Heart left ventricle (tissue), 13 donors: ENCODE results near the gene SLC29A3.

Experiments
- POLR2A ChIP-seq, 2 donors: fragments of 450-650 bp; IDR thresholded peaks; one replicate each; pipeline ENCODE4 v1.6.1; 2017; ENCODE audit warnings: antibody characterized with exemption in 2 of 2, mild to moderate bottlenecking in 2 of 2, moderate library complexity in 2 of 2
- TF ChIP-seq, protein P1 (sequence below), 12 donors: fragments of 200-600 bp; sonication (generic) in 4 of 12; IDR thresholded peaks; one replicate each; pipeline versions ENCODE4 v1.5.0 to v1.8.0; 2018 to 2022; ENCODE audit warnings: antibody characterized with exemption in 12 of 12, mild to moderate bottlenecking in 5 of 12
- donor health status: ischemic (EF 13 %, LVEDD 7.1; RV severe dilation, severe dysfunction).
- donor health status: DM: no; HTN: yes; CAD: no.
- donor health status: DM: no; HTN: no; CAD: no.
- donor health status: ischemic (EF 25% LVEDD 6.9; RV normal size, moderate dysfunction).
- donor health status: ischemic (EF 25% LVEDD 5.7; RV mildly dilated, moderate dysfunction).
- donor health status: ischemic (EF 35%, LVEDD 5.7; RV mildly dilated, moderate dysfunction).
- donor health status: nonischemic (EF 11% LVEDD 7.7; RV severe dilation, severe dysfunction).
- donor health status: DM: yes; HTN: yes; CAD: no.
- donor health status: PGD.
- donor health status: ischemic (EF 29% LVEDD 5.4; RV normal size, mild dysfunction).
- donor health status: nonischemic (EF 23%, LVEDD 6.1; RV moderate dilation, normal function).

DNA sequence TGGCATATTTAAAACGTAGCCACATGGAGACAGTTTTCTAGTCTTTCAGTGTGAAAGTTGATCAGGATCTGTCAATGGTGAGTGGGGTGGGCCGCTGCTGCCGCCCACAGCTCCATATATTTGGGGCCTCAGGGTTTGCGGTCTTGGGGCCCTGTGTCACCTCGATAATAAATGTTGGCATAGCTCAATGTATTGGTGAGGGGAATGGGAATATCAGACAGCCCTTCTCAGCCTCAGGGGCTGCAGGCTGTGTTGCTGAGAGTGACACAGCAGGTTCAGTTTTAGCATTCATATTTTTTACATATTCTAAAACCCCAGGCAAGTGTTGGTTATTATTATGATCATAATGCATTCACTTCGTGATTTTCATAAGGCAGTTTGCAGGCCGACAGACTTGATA, 82.9 kb downstream of the SLC29A3 start:
- TF ChIP-seq, protein P1, sequence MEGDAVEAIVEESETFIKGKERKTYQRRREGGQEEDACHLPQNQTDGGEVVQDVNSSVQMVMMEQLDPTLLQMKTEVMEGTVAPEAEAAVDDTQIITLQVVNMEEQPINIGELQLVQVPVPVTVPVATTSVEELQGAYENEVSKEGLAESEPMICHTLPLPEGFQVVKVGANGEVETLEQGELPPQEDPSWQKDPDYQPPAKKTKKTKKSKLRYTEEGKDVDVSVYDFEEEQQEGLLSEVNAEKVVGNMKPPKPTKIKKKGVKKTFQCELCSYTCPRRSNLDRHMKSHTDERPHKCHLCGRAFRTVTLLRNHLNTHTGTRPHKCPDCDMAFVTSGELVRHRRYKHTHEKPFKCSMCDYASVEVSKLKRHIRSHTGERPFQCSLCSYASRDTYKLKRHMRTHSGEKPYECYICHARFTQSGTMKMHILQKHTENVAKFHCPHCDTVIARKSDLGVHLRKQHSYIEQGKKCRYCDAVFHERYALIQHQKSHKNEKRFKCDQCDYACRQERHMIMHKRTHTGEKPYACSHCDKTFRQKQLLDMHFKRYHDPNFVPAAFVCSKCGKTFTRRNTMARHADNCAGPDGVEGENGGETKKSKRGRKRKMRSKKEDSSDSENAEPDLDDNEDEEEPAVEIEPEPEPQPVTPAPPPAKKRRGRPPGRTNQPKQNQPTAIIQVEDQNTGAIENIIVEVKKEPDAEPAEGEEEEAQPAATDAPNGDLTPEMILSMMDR (IDR thresholded peaks at IDR 0.05): no peak
- TF ChIP-seq POLR2A (IDR thresholded peaks at IDR 0.05): no peak
